Vagina (tissue), 2 donors: Measurements from ENCODE around the gene FBXL20. TPM values are rescaled to one million over a fixed set of nuclear protein-coding genes. Genes with fewer than 3 reads are reported as not detected.
"Not testable (repeated sequence)": the region's sequence is repeated elsewhere in the genome, so short reads cannot be mapped to it uniquely, and the experiment has no call there.

Source experiments
- DNase-seq, 2 donors: peaks; one replicate each; pipeline ENCODE4 v3.0.0-alpha.2; 2017; ENCODE audit errors: extremely low spot score in 2 of 2
- H3K27ac ChIP-seq: fragments of 200-600 bp; sonication (generic); one replicate; pipeline ENCODE4 v1.5.1; 2019
- H3K27me3 ChIP-seq: fragments of 200-600 bp; sonication (generic); one replicate; pipeline ENCODE4 v1.5.1; 2019
- H3K36me3 ChIP-seq, 2 donors: fragments of 200-600 bp; sonication (generic); one replicate each; pipeline ENCODE4 v1.5.1; 2017 to 2019
- H3K4me1 ChIP-seq: fragments of 200-600 bp; sonication (generic); one replicate; pipeline ENCODE4 v1.5.1; 2019
- H3K4me3 ChIP-seq, 2 donors: fragments of 200-600 bp; sonication (generic); 1 replicate in 1 of 2; 2 replicates in 1 of 2; pipeline ENCODE4 v1.5.1; 2016 to 2019
- H3K9me3 ChIP-seq: fragments of 200-600 bp; sonication (generic); one replicate; pipeline ENCODE4 v1.5.1; 2019
- POLR2A ChIP-seq, 2 donors: fragments of 450-650 bp; IDR thresholded peaks; one replicate each; pipeline ENCODE4 v1.6.1; 2017; ENCODE audit warnings: antibody characterized with exemption in 2 of 2, mild to moderate bottlenecking in 2 of 2, moderate library complexity in 2 of 2
- POLR2AphosphoS5 ChIP-seq, 2 donors: sonication (generic); formaldehyde crosslinking; IDR thresholded peaks; one replicate each; pipeline ENCODE4 v1.9.0; 2017; ENCODE audit warnings: antibody characterized with exemption in 2 of 2, mild to moderate bottlenecking in 2 of 2, low read depth in 1 of 2; ENCODE audit not compliant: insufficient read depth in 1 of 2
- intact Hi-C: fragments of 100-400 bp; cut with DNase I; formaldehyde crosslinking; loops from one replicate; pipeline ENCODE4 v1.15.1; 2023
- total RNA-seq: library from RNA; depleted of rRNA; stranded (reverse); fragments of >200 nt; gene quantifications from one replicate; pipeline ENCODE4 v1.2.3, GENCODE V29; 2016
- TF ChIP-seq, protein P1 (sequence below), 3 experiments: fragments of 450-650 bp in 2 of 3; fragments of 200-600 bp in 1 of 3; sonication (generic) in 1 of 3; IDR thresholded peaks; one replicate each; pipeline ENCODE4 v1.5.1; 2017 to 2019; ENCODE audit warnings: antibody characterized with exemption in 3 of 3, mild to moderate bottlenecking in 2 of 3, moderate library complexity in 2 of 3

FBXL20 gene
- total RNA-seq, 1 donor from 2014 or later: 15.7 TPM

DNA sequence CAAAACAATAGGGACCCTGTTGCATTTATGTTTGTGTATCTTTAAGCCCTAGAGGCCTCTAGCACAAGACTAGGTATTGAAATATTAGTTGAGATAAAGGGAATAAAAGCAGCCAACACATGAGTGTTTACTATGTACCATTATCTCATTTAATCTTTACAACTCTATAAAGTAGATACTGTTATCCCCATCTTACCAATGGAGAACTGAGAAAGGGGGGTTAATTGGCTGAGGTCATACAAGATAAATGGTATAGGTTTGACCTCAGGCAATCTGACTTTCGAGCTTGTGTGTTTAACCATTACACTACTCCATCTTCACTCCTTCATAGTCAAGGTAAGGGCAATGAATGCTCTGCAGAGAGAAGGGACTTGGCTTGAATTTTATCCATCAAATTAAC lies 149.4 kb downstream of the FBXL20 start:
- Histone ChIP-seq H3K27me3 (no peaks in the 10 kb centered on the region), H3K4me1 (no peaks in the 10 kb centered on the region), H3K36me3 (peaks cover 0 to 18% of the 10 kb centered on the region in 2 donors), H3K9me3 (no peaks in the 10 kb centered on the region), H3K27ac (no peak overlapping the region), H3K4me3 (no peak overlapping the region)
- no peak for DNase-seq
- intact Hi-C loops: no loop called here
- TF ChIP-seq POLR2AphosphoS5 (IDR thresholded peaks at IDR 0.05; ENCODE audit: insufficient read depth in 1 of 2, low read depth in 1 of 2): no peak
- TF ChIP-seq POLR2A (IDR thresholded peaks at IDR 0.05): no peak
- TF ChIP-seq, protein P1, sequence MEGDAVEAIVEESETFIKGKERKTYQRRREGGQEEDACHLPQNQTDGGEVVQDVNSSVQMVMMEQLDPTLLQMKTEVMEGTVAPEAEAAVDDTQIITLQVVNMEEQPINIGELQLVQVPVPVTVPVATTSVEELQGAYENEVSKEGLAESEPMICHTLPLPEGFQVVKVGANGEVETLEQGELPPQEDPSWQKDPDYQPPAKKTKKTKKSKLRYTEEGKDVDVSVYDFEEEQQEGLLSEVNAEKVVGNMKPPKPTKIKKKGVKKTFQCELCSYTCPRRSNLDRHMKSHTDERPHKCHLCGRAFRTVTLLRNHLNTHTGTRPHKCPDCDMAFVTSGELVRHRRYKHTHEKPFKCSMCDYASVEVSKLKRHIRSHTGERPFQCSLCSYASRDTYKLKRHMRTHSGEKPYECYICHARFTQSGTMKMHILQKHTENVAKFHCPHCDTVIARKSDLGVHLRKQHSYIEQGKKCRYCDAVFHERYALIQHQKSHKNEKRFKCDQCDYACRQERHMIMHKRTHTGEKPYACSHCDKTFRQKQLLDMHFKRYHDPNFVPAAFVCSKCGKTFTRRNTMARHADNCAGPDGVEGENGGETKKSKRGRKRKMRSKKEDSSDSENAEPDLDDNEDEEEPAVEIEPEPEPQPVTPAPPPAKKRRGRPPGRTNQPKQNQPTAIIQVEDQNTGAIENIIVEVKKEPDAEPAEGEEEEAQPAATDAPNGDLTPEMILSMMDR (IDR thresholded peaks at IDR 0.05): no peak

DNA sequence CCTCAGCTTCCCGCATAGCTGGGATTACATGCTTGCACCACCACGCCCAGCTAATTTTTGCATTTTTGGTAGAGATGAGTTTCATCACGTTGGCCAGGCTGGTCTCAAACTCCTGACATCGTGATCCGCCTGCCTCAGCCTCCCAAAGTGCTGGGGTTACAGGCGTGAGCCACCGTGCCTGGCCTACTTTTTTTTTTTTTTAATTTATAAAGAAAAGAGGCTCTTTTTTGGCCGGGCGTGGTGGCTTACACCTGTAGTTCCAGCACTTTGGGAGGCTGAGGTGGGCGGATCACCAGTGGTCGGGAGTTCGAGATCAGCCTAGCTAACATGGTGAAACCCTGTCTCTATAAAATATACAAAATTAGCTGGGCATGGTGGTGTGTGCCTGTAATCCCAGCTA lies 151.3 kb downstream of the FBXL20 start:
- H3K27ac ChIP-seq, H3K4me1 ChIP-seq, H3K9me3 ChIP-seq, DNase-seq, H3K4me3 ChIP-seq, intact Hi-C loops, H3K27me3 ChIP-seq: not testable (repeated sequence)
- H3K36me3 ChIP-seq: peaks cover 0 to 18% of the 10 kb centered on the region in 2 donors

DNA sequence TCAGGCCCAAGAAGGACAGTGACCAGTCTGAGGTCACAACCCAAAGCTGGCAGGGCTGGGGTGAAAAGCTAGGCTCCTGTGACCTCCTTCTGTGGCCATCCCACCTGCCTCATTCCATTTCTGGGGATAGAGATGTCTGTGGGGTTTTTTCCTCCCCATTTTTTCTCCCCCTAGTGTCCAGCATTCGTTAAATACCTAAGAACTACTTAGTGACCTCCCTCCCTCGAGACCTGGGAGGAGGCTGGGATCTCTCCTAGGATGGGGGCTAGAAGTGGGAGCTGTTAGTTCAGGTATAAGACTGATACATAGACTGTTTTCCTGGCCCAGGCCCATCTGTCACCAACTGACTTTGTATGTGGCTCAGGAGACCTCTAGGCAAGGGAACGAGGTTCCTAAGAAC lies 155.2 kb downstream of the FBXL20 start:
- Histone ChIP-seq H3K27me3 (no peaks in the 10 kb centered on the region), H3K4me1 (peaks cover 7% of the 10 kb centered on the region), H3K36me3 (no peaks in the 10 kb centered on the region), H3K27ac (no peak overlapping the region), H3K4me3 (no peak overlapping the region), H3K9me3 (no peaks in the 10 kb centered on the region)
- TF ChIP-seq POLR2AphosphoS5 (IDR thresholded peaks at IDR 0.05; ENCODE audit: insufficient read depth in 1 of 2, low read depth in 1 of 2): no peak
- no peak for TF ChIP-seq POLR2A (IDR thresholded peaks at IDR 0.05)
- TF ChIP-seq, protein P1 (IDR thresholded peaks at IDR 0.05): no peak
- DNase-seq: no peak
- intact Hi-C loops: loop anchor here (10.0 kb wide), 1 partner anchor 81 kb away; the partner anchor contains the start of gene ARL5C

DNA sequence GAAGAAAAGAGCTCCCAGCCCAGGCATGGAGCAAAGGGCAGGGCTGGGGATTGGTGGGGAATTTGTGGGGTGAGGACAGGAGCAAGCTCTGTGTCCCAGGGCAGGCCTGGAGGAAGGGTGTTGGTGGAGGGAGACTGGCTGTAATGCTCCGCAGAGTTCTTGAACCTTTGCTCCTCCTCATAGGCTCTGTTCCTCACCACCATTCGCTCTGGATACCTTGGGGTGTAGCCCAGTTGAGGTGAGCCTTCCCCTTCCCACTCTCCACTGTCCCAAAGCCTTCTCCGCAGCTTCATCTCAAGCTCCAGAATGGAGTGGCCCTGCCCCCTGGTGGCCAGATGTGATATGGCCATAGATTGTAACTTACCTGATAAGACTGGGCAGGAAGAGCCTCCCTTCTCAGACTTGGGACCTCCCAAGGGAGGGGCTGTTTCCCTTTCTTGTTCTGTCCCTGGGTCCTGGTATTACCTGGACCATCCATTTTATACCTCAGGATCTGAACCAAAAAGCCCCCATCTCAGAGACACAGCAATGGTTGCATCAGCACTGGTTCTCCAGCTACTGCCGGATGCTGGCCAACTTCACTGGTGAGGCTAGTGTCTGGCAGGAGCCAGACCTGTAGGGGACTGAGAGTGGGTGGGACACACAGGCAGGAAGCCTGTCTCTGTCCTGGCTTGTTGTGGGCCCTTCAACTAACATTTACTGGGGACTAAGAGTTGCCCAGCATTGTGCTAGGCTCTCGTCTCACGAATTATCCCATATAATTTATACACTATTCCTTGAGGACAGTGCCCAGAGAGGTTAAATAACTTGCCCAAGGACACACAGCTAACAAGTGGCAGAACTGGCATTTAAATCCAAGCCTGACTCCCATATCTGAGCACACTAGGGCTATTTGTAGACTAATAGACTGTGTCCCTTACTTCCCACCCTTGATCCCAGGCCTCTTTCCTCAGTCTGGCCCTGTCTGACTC lies 156.5 kb downstream of the FBXL20 start:
- Histone ChIP-seq H3K4me1 (peaks cover 7% of the 10 kb centered on the region), H3K27ac (no peak overlapping the region), H3K36me3 (no peaks in the 10 kb centered on the region), H3K4me3 (no peak overlapping the region), H3K27me3 (no peaks in the 10 kb centered on the region), H3K9me3 (no peaks in the 10 kb centered on the region)
- intact Hi-C loops: loop anchor here (10.0 kb wide), 1 partner anchor 80 kb away; the partner anchor contains the start of gene ARL5C
- no peak for DNase-seq
- TF ChIP-seq, protein P1 (IDR thresholded peaks at IDR 0.05): peak; percentile 86 to 97 (median 91)
- no peak for TF ChIP-seq POLR2A (IDR thresholded peaks at IDR 0.05)
- no peak for TF ChIP-seq POLR2AphosphoS5 (IDR thresholded peaks at IDR 0.05; ENCODE audit: insufficient read depth in 1 of 2, low read depth in 1 of 2)

DNA sequence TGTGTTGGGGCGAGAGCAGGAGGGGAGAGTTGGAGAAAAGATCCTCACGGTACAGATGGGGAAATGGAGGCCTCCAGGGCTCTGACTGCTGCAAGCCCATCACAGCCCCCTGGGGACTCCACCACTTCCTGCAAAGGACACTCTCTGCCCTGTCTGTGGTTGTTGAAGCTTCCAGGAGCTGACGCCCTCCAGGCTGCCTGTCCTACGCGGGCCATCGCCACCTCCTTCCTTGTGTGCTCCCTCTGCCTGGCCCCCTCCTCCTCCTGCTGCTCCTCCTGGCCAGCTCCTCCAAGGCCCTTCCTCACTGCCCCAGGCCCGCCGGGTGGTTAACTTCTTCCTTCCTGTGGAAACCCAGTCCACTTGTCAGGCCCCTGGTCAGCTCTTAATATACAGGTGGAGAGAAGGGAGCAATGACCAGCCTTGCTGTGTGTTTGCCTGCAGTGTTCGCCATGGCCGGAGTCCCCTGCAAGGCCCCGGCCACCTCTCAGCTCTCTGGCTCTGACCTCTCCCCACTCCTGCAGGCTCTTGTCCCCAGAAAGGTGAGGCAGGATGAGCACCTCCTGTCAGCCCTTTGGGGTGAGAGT lies 157.3 kb downstream of the FBXL20 start:
- DNase-seq: no peak
- intact Hi-C loops: loop anchor here (10.0 kb wide), 1 partner anchor 79 kb away; the partner anchor contains the start of gene ARL5C

More for the DNA sequence above, 157.3 kb downstream of the FBXL20 start:
- Histone ChIP-seq H3K4me1 (peaks cover 7% of the 10 kb centered on the region), H3K4me3 (no peak overlapping the region), H3K27me3 (no peaks in the 10 kb centered on the region), H3K36me3 (no peaks in the 10 kb centered on the region), H3K9me3 (no peaks in the 10 kb centered on the region), H3K27ac (no peak overlapping the region)
- TF ChIP-seq, protein P1 (IDR thresholded peaks at IDR 0.05): no peak
- no peak for TF ChIP-seq POLR2AphosphoS5 (IDR thresholded peaks at IDR 0.05; ENCODE audit: insufficient read depth in 1 of 2, low read depth in 1 of 2)
- no peak for TF ChIP-seq POLR2A (IDR thresholded peaks at IDR 0.05)
